ENCODE results near the gene DYNLT5.
"Not testable (repeated sequence)": the region's sequence is repeated elsewhere in the genome, so short reads cannot be mapped to it uniquely, and the experiment has no call there.

The DYNLT5 gene

DNA sequence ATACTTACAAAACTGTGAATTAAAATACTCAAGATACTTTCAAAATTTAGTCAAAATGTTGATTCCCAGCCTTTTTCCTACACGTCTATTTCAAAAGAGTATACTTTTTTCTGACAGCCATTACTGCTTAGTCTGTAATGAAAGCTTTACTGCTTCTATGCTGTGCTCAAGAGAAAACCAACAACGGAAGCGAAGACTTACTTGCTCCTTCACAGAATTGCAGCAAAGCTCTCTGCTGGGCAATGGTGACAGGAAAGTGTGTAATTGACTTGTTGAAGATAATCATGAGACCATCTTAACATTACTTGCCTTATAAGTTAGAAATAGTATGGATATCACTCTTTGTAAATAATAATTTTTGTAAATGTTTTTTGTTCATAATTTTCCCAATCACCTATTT is 1.7 kb upstream of the DYNLT5 start:
- no peak for DNase-seq (ENCODE audit: low read depth)

DNA sequence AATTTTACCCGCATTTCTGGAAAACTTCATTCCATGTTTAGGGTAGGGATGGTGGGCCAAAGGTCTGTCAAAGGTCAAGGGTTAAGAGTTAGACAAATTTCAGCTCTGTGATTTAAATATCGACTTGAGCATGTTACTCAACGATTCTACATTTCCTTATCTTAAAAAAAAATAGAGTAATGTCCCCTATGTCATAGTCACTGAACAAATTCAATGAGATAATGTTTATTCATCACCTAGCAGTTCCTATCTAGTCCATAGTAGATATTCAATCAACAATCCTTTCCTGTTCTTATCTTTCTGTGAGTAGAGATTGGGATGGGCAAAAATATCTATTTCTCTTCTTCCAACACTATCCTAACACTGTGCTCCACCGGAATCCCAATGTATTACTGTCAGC is 1.1 kb upstream of the DYNLT5 start:
- no peak for DNase-seq (ENCODE audit: low read depth)

DNA sequence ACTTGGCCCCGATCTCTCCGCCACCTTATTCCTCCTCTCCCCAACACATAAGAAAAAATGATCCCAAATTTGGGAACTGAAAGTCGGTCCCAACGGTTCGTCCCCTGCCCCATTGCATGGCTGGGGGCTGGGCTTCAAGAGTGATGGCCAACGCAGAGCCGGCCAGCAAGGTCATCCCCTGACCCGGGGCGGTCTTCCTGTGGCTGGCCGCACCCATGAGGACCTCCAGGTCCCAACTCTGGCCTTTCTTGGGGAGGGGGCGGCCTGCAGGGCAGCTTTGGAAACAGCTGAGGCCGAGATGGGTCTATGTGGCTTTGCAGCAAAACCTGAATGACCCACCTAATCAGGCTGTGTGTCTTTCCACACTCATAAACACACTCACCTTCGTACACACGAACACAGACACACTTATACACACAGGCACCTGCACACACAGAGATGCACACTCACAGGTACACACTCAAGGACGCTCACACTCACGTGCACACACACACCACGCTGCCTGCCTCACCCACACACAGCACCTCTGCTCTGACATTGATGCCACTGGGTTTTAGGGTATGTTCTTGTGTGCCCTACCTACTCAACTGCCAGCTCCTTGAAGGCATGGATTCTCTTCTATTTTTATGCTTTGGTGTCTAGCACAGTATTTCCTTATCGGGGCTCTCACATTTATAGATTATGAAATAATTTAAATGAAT is 562 bp downstream of the DYNLT5 start:
- DNase-seq (ENCODE audit: low read depth): no peak

DNA sequence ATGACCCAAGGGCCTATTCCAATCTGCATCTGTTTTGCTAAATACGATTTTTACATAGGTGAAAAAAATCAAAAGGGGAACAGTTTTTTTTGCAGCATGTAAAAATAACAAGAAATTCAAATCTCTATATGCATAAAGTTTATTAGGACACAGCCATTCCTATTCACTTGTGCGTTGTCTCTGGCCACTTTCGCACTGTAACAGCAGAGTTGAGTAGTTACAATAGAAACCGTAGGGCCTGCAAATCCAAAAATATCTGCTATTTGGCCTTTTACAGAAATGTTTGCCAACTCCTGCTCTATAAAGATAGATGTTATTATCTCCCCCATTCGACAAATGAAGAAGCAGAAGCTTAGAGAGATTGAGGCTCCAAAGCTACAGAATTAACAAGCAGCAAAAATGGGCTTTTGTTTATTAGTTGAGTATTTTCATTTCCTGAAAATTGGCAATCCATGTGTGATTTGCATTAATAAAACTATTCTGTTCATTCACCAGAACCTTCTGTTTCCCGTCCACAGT is 5.5 kb downstream of the DYNLT5 start:
- DNase-seq (ENCODE audit: low read depth): no peak

DNA sequence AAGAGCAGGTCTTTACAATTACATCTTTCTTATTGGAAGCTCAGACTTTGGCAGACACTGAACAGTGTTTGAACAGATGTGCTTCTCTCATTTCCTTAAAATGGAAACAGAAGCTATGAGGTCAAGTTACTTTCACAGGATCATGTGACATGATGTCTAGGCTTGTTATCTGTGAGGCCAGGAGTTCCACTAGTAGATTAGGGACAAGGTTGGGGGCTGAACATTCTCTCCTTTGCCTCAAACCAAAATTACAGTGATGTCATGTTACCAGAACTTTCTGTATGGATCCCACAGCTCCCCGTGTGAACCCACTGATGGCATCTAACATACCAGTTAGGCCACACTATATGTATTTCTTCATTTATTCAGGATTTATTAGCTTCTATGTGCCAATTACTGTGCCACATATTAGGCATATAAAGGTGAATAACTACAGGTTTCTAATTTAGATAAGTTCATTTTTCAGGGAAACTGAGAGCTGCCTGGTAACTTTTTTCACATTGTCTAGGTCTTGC is 6.0 kb downstream of the DYNLT5 start:
- DNase-seq (ENCODE audit: low read depth): no peak

DNA sequence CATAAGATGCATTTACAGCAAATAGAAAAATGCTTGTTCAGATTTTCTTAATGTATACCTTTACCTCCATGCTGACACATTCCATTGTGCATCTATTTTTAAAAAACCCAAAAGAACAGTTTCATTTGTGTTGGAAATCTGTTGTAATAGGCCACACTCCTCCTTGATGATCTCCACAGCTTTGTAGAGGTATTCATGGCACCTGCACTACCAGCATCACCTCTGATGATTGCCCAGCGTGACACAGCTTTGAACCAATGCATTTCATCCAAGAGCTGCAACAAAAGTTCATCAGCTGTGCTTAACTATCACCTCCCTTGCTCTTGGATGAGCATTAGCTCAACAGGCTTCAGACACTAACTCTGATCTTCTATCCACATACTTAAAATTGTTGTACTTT is 8.2 kb downstream of the DYNLT5 start:
- DNase-seq (ENCODE audit: low read depth): no peak

DNA sequence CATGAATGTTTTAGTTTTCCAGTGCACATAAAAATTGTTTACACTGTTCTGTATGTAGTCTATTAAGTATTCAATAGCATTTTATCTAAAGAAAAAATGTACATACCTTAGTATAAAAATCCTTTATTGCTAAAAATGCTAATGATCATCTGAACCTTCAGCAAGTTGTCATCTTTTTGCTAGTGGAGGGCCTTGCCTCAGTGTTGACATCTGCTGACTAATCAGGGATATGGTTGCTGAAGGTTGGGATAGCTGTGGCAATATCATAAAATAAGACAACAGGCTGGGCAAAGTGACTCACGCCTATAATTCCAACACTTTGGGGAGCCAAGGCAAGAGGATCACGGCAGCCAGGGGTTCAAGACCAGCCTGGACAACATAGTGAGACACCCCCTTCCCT is 9.0 kb downstream of the DYNLT5 start:
- peak; percentile 39 for DNase-seq (ENCODE audit: low read depth)

DNA sequence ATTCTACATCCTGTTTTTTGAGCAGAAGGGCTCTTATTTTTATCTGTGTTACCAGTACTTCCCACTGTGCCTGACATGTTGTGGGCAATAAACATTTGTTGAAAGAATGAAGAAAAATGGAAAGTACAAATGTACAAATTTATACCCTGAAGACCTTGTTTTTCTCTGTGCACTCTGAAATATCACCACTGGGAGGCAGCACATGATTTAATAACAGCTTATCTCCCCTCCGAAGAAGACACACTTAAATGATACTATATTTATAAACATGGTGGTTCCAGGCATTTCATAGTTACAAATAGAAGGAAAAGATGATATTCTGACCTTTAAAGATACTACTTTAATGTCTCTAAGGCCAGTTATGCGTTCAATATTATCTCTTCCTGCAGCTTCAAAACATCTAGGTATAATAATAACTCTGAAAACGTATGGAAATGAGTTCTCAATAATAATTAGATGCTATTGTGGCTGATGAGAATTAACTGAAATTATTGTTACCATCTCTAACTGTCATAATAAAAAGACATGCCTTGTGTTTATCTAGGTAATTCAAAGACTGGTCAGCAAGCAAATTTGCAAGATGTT is 12.8 kb downstream of the DYNLT5 start:
- no peak for DNase-seq (ENCODE audit: low read depth)

DNA sequence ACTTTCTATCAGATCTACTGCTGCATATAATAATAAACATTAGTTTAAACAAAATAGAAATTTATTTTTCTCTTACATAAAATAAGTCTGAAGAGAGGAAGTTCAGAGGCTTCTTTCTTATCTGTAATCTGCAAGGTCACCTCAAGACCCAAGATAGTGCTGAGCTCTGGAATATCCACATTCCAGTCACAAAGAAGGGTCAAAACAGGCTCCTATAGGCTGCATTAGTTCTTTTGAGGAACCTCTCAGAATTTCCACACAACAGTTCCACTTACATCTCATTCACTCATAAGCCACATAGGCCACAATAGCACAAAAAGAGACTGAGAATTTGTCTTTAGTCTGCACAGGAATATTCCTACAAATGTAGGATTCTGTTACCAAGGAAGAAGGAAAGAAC is 15.4 kb downstream of the DYNLT5 start:
- no peak for DNase-seq (ENCODE audit: low read depth)

DNA sequence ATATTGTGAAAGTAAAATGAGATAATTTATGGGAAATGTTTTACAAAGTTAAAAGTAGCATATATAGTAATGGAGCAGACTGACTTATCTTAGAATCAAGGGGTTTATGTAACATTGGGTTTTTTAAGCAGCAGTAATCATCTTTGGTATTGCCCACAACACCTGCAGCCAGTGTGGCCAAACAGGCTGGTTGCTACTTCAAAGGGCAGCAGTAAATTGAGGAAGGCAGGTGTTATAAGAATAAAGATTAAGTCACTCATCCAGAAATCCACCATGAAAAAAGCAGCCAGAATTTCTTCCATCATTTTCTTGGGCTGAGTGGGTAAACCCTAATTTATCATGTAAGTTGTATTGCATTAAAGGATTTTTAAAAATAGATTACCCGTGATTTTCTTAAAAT is 16.7 kb downstream of the DYNLT5 start:
- DNase-seq (ENCODE audit: low read depth): no peak

DNA sequence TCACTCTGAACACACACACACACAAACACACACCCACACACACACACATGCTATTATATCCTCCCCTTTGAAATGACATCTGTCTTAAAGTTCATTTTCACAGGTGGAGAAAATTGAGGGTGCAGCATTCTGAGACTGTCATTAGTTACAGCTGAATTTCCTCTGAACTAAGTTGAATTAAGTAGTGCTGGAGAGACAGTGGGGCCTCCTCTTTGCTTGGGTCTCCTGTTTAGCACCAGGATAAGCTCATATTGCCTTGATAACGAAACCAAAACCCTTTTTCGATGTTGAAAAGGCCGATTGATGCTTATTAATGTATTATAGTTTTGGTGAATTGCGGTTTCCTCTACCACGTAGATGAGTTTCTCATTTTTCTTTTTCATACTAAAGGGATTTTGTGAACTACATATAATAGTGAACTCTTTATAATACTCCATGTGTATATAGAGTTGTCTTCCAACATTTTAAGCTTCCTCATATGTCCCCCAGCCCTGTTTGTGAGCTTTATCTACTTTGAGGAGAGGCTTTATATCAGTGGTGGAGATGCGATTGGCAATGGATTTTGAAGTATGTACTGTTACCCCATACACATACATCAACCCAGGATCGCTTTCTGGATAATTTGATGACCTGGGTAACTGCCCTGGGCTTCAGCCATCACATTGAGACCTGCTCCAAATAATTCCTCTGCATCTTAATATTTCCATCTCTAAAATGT is 17.4 kb downstream of the DYNLT5 start:
- no peak for DNase-seq (ENCODE audit: low read depth)

DNA sequence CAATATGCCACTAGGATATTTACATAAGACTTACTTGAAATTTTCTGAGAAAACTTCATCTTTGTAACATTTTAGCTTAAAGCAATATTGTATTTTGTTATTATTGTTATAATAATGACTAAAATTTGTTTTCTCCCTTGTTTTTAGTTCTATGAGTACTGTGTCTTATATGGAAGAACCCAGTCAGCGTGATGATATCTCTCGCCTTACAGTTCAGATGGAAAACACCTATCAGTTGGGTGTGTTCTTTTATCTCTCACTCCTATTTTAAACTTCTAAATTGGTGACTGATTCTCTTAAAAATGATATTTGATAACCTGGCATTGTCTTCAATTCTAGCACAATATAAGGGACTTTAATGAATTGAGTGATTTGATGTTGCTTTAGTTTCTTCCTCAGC is 18.0 kb downstream of the DYNLT5 start:
- DNase-seq (ENCODE audit: low read depth): no peak

DNA sequence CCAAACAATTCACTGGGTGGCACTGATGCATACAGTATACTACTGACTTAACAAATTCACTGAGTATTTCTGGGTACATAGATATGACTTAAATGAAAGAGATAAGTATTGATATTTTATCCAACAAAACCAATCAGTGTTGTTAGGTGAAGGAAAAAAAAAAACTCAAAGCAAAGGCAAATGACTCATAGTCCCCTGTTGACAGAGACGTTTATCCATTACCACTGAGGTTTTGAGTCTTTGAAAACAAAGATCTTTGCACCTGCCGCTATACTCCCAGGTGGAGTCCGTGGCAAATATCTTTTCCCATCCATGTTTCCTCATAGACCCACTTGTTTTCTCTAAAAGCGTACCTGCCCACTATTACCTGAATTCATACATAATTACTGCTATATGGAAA is 18.4 kb downstream of the DYNLT5 start:
- DNase-seq (ENCODE audit: low read depth): no peak

DNA sequence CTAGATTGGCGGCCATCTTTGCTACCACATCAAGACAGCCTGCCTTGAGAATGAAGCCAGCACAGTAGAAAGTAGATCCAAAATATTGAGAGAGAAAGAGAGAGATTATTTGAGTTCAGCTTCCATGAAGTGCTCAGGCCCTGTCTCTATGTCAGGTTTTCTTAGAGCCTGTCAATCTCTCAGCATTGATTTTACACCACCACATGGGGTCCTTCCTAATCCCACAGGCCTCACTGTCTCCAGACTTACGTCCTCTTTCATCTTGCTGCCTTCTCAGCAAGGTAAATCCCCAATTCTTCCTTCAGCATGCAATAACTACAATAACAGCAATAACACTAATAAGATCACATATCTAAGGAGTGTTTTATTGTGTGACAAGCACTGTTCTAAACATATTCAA is 21.0 kb downstream of the DYNLT5 start:
- DNase-seq (ENCODE audit: low read depth): no peak

DNA sequence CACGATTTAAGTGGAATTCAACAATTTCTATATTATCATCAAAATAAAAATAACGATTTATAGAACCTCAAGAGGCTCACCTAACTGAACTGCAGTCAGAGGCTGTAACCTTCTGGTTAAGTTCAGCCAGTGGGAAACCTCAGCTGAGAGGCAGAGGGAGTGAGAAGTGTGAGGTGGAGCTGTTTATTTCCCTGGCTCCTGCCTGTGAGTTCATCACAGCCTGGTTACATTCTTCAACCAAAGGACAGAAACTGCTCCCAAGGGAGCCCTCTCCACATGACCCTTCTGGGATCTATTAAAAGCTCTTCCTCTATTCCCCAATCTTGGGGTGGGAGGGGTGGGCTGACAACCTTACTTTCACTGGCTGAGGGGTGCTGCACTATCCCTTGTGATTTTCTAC is 22.2 kb downstream of the DYNLT5 start:
- DNase-seq (ENCODE audit: low read depth): no peak

DNA sequence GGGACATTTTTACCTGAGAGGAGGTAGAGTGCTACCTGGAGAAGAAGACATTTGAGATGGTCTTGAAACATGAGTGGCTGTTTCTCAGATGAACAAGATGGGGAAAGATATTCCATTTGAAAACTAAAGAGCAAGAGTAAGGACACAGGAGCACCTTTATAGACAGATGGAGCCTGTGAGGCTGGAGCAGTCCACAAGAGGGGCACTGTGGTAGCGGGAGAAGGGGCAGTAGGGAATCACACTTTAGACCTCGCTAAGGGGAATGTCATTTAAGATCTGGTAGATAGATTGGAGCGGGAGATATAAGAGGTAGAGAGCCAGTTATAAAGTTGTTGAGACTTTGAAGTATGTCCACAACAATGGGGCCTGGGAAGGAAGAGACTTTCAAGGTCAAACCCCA is 23.4 kb downstream of the DYNLT5 start:
- DNase-seq (ENCODE audit: low read depth): no peak

DNA sequence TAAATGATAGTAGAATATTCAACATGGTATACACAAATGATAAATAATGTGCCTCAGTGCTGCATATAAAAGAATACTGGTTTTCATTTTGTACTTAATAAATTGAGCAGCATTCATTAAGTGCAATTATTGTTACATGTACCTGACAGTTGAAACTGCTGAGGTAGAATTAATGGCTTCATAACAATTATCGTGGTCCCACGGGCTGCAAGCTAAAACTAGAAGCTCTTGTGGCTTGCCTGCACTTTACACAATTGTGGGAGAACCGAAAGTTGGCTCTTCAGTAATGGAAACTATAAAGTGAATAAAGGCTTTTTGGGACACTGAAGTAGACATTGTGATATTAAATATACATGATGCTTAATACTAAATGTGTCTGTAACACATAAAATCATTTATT is 25.6 kb downstream of the DYNLT5 start:
- DNase-seq (ENCODE audit: low read depth): no peak

DNA sequence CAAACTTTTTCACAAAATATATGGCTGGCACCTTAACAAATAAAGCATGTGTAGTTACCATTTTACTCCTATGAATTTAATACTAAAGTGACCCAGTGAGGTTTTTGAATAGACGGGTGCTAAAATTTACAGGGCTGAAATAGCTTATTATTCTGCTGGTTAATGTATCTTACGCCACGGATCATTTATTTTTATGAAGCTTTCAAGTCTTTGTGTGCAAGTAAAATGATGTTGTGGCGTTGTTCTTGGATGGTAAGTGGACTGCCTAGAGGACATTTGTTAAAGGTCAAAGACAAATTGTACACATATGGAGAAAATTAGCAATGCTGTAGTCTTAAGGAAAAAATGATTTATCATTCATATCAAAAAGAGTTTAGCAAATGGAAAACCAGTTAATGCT is 26.0 kb downstream of the DYNLT5 start:
- no peak for DNase-seq (ENCODE audit: low read depth)

DNA sequence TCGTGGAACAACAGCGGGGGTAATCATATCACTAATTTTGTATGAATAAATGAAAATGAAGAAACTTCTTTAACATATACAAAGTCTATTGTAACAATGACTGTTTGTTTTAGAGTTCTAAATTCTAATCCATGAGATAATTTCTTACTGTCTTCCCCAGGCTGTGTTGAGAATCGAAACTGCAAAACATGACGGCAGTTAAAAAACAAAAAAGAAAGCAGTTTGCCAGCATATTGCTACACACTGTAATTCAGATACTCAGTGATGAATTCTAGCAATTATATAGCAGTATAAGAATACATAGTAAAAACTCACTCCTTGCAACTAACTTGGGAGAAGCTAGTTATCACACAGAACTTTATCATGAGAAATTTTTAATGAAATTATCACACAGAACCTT is 26.7 kb downstream of the DYNLT5 start:
- no peak for DNase-seq (ENCODE audit: low read depth)

DNA sequence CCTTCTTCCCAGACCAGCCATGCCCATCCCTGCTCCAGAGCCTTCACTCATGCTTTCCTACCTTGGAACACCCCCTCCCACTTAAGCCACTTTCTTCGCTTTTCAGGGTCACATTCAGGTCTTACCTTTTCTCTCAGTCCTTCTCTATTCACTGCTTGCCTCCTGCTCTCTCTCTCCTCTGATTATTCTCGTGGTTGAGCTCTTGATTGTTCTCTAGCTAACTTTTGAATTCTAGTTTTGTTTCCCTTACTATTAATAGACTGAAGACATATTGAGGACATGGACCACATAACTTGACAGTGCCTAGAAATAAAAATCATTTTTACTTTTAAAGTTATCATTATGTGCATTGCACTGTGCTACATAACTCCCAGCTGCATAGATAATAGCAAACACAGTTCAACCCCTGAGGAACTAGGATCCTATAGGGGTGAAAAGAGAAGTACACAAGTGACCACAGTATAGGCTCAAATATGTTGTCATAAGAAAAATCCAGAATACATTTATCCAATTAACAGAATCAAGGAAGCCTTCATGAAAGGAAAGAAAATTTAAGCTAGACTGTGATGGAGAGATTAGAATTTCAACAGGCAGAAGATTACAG is 27.3 kb downstream of the DYNLT5 start:
- no peak for DNase-seq (ENCODE audit: low read depth)

DNA sequence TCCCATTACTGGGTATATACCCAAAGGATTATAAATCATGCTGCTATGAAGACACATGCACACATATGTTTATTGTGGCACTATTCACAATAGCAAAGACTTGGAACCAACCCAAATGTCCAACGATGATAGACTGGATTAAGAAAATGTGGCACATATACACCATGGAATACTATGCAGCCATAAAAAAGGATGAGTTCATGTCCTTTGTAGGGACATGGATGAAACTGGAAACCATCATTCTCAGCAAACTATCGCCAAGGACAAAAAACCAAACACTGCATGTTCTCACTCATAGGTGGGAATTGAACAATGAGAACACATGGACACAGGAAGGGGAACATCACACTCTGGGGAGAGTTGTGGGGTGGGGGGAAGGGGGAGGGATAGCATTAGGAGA is 33.5 kb downstream of the DYNLT5 start:
- DNase-seq (ENCODE audit: low read depth): not testable (repeated sequence)

DNA sequence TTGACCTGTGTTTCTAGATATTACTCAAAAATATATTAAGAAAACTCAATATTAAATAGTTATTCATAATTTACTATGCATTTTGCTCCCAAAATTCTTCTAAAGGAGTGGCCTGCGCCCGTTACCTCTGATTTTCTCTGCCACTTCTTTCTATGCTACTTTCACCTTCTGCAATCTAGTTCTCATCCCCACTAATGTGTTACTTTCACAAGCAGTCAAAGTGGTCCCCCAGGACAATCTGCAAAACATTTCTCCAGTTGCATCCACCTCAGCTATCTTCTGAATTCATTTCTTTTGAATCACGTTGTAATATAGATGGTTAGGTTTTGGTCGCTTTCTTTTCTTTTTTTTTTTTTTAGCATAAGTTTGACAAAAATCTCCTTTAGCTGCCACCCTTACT is 35.4 kb downstream of the DYNLT5 start:
- DNase-seq (ENCODE audit: low read depth): no peak

Data from GM04503 (cell line).